Neuron (in vitro differentiated cells): ENCODE data around the gene MTMR6.
"Not testable (repeated sequence)": the region's sequence is repeated elsewhere in the genome, so short reads cannot be mapped to it uniquely, and the experiment has no call there.

Experiments used
- H2AFZ ChIP-seq: one replicate; pipeline ENCODE4 v1.6.1; 2013; ENCODE audit warnings: low read depth, mild to moderate bottlenecking, inconsistent platforms, low read length, moderate library complexity
- H3K27me3 ChIP-seq: one replicate; pipeline ENCODE4 v1.6.1; 2013; ENCODE audit warnings: low read length; ENCODE audit not compliant: insufficient read depth
- H3K36me3 ChIP-seq: one replicate; pipeline ENCODE4 v1.6.1; 2013; ENCODE audit warnings: low read length; ENCODE audit not compliant: insufficient read depth
- H3K4me1 ChIP-seq: one replicate; pipeline ENCODE4 v1.6.1; 2013; ENCODE audit warnings: low read length; ENCODE audit not compliant: insufficient read depth
- H3K4me3 ChIP-seq: 2 replicates; pipeline ENCODE4 v1.5.1; 2013; ENCODE audit warnings: mild to moderate bottlenecking, low read length, moderate library complexity
- H3K9me3 ChIP-seq: one replicate; pipeline ENCODE4 v1.6.1; 2013; ENCODE audit warnings: low read length

Gene MTMR6

DNA sequence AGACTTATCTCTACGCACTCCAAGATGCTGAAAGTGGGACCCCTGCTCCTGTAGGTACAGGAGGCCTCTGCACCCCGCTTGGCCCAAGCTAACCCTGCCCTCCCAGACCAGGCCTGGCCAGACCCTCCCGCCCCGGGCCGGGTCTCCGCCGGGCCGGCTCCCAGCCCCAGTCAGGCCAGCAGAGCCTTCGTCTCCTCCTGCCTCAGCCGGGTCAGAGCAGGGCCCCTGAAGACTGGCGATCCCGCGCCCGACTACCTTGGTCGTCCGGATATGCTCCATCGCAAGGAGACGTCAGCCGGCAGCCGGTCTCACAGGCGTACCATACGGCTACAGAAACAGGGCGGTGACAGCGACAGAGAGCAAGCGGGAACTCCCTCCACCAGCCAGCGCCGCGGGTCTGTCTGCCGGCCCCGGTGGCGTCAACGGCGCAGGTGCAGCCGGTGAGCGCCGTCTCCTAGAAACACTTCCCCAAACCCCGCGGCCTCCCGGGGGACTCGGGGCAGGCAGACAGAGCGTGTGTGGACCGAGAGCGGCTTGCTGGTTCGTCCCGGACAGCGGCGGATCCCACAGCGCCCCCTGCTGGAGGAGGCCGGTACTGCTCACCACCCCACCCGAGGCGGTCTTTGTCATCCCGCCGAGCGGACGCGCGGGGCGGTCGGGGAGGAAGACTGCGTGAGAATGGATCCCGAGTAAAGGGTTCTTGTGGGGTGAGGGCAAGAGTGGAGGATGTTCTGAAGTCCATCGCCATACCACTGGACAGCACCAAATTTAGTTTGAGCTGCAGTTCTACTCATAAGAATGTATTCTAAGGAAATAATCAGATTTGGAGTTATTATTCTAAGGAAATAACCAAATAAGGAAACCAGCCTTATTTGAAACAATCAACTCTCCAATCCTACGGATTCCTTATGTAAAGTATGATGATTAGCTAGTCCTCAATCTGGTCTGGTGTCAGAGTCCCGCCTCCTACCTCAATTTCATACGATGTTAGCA, at the start of gene MTMR6:
TSS of gene MTMR6 (minus strand) at position 520 of the 993 bp plus-strand sequence. CDS start at position 279, 241 bp downstream.
- Histone ChIP-seq H3K4me3 (peak within 1 kb of the TSS; percentile 90), H3K27me3 (no peaks in the 10 kb centered on the region), H3K9me3 (no peaks in the 10 kb centered on the region), H2AFZ (peak within 1 kb of the TSS; percentile 99), H3K4me1 (peaks cover 15% of the 10 kb centered on the region), H3K36me3 (no peaks in the 10 kb centered on the region)

DNA sequence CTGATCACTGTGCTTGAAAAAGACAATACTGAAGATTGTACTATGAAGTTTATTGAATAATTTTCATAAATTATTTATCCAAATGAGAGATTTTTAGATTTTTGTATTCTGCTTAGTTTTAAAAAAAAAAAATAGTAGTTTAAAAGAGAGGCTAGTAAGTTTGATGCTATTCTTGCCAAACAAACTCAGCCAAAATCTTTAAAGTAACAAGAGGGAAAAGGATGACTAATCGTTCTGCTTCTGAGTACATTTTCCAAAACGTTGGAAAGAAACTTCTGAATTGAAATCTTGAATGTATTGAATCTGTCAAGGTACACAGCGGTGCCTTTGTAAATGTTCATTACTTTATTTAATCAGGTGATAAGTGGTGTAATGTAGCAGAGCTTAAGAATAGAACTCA, 48.6 kb upstream of the MTMR6 start:
- no peaks in the 10 kb centered on the region for H3K4me1 ChIP-seq
- peaks cover 69% of the 10 kb centered on the region for H3K36me3 ChIP-seq
- H3K4me3 ChIP-seq: no peak overlapping the region
- H3K27me3 ChIP-seq: no peaks in the 10 kb centered on the region
- H3K9me3 ChIP-seq: no peaks in the 10 kb centered on the region
- no peak overlapping the region for H2AFZ ChIP-seq

- Histone ChIP-seq H2AFZ (no peak overlapping the region), H3K9me3 (no peaks in the 10 kb centered on the region), H3K4me1 (no peaks in the 10 kb centered on the region), H3K4me3 (no peak overlapping the region), H3K27me3 (no peaks in the 10 kb centered on the region), H3K36me3 (peaks cover 77% of the 10 kb centered on the region)
These were observed 43.3 kb upstream of the MTMR6 start for GRCh38 chr13:25330541-25330940.

- no peaks in the 10 kb centered on the region for H3K4me1 ChIP-seq
- peaks cover 83% of the 10 kb centered on the region for H3K36me3 ChIP-seq
- no peak overlapping the region for H3K4me3 ChIP-seq
- no peaks in the 10 kb centered on the region for H3K9me3 ChIP-seq
- no peaks in the 10 kb centered on the region for H3K27me3 ChIP-seq
- H2AFZ ChIP-seq: no peak overlapping the region
These were observed 42.4 kb upstream of the MTMR6 start for GRCh38 chr13:25329706-25330105.

- H3K4me1 ChIP-seq: no peaks in the 10 kb centered on the region
- no peak overlapping the region for H3K4me3 ChIP-seq
- no peak overlapping the region for H2AFZ ChIP-seq
- peaks cover 72% of the 10 kb centered on the region for H3K36me3 ChIP-seq
- H3K9me3 ChIP-seq: no peaks in the 10 kb centered on the region
- H3K27me3 ChIP-seq: no peaks in the 10 kb centered on the region
These were observed 36.8 kb upstream of the MTMR6 start for GRCh38 chr13:25324100-25324499.

DNA sequence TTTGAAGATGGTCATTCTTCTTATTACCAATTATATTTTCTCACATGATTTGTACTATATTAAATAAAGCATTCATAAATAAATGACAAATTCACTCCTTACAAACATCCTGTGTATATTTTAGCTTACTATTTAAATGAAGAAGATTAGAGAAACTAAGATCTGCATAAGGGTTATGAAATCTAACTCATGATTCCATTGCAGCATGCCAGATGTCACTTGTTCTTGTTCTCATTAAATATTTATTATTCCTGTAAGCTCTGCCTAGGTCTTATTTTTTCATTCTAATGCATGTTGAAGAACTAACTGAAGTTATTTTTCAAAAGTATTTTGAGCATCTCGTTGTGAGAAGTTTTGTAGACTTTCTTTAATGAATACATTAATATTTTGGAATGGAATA, 32.5 kb upstream of the MTMR6 start:
- Histone ChIP-seq H3K36me3 (peaks cover 69% of the 10 kb centered on the region), H3K9me3 (no peaks in the 10 kb centered on the region), H2AFZ (no peak overlapping the region), H3K4me1 (no peaks in the 10 kb centered on the region), H3K27me3 (no peaks in the 10 kb centered on the region), H3K4me3 (no peak overlapping the region)

GRCh38 chr13:25318946-25319345, 31.7 kb upstream of the MTMR6 start:
- not testable (repeated sequence) for H2AFZ ChIP-seq, H3K27me3 ChIP-seq
- H3K36me3 ChIP-seq: peaks cover 70% of the 10 kb centered on the region

DNA sequence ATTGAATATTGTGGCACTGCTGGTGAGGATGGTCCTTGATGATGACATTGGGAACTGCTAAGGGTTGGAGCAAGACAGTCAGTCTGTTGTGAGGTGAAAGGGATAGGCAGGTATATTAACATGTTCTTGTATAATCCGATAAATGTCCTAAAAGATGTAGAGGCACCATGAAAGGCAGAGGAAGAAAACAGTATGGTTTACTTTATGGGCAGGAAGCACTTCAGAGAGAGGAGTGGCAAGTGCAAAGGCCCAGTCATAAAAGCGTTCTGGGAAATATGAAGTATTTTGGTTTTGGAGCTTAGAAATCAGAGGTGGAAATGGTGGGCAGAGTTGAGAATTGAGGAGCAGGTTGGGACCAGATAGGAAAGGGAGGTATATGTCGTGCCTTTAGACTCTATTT, 23.6 kb upstream of the MTMR6 start:
- Histone ChIP-seq H3K36me3 (peaks cover 74% of the 10 kb centered on the region), H2AFZ (no peak overlapping the region), H3K9me3 (no peaks in the 10 kb centered on the region), H3K27me3 (no peaks in the 10 kb centered on the region), H3K4me1 (no peaks in the 10 kb centered on the region), H3K4me3 (no peak overlapping the region)

More at GRCh38 chr13:25318946-25319345, 31.7 kb upstream of the MTMR6 start:
- not testable (repeated sequence) for H3K4me3 ChIP-seq, H3K9me3 ChIP-seq, H3K4me1 ChIP-seq

DNA sequence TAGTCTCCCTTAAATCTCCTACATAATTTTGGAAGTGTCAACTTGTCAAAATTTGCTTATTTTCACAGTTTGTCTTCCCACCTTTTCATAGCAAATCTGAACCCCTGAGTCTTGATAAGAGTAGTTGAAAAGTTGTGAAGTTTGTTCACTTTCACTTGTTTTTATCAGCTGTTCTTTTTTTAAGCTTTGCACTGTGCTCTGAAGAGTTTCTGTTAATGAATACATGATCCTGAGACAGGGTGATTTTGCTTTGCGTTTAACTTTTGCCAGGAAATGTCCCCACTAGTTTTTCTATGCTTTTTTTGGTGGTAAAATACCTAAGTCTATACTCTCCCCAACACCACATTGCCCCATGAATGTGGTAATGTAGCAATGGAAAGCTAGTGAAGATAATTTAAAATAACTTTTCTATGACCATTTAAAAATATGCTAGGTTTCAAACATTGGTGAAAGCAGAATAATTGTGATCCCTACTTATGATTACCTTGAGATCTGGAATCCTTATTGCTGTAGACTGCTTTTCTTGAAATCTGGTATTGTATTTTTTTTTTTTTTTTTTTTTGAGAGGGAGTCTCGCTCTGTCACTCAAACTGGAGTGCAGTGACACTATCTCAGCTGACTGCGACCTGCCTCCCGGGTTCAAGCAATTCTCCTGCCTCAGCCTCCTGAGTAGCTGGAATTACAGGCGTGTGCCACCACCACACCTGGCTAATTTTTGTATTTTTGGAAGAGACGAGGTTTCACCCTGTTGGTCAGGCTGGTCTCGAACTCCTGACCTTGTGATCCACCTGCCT, 19.6 kb upstream of the MTMR6 start:
- Histone ChIP-seq H2AFZ (no peak overlapping the region), H3K9me3 (no peaks in the 10 kb centered on the region), H3K4me3 (no peak overlapping the region), H3K4me1 (peaks cover 5% of the 10 kb centered on the region), H3K27me3 (no peaks in the 10 kb centered on the region), H3K36me3 (peaks cover 64% of the 10 kb centered on the region)

DNA sequence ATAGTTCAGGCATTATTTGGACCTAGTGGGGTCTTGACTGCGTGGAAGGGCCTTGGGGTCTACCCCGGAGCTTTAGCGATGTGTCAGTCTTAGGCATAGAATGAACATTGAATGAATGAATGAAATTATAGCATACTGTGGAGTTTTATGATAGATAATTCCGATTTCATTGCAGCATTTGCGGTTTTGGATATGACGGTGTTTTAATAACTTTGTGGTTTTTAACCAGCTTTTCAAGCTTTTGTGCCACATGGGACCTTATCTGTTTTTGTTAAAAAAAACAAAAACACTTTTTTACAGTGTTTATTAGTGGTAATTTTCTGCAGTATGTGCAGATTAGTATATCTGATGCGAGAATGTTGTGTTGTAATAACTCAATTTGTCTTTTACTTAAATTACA, 14.8 kb upstream of the MTMR6 start:
- Histone ChIP-seq H3K4me3 (peak overlapping the region; percentile 96), H3K27me3 (no peaks in the 10 kb centered on the region), H3K4me1 (peaks cover 5% of the 10 kb centered on the region)

GRCh38 chr13:25301347-25302113, 14.2 kb upstream of the MTMR6 start, which contains the start of gene NUP58:
TSS of gene NUP58 (plus strand) at chr13:25301625. CDS start at chr13:25301774, 149 bp downstream.
- Histone ChIP-seq H3K9me3 (no peaks in the 10 kb centered on the region), H3K36me3 (peaks cover 21% of the 10 kb centered on the region), H2AFZ (peak within 1 kb of the TSS; percentile 98), H3K4me1 (peaks cover 5% of the 10 kb centered on the region), H3K4me3 (peak within 1 kb of the TSS; percentile 96), H3K27me3 (no peaks in the 10 kb centered on the region)

More for the DNA sequence above, 14.8 kb upstream of the MTMR6 start:
- Histone ChIP-seq H3K36me3 (peaks cover 25% of the 10 kb centered on the region), H3K9me3 (no peaks in the 10 kb centered on the region), H2AFZ (peak overlapping the region; percentile 98)

DNA sequence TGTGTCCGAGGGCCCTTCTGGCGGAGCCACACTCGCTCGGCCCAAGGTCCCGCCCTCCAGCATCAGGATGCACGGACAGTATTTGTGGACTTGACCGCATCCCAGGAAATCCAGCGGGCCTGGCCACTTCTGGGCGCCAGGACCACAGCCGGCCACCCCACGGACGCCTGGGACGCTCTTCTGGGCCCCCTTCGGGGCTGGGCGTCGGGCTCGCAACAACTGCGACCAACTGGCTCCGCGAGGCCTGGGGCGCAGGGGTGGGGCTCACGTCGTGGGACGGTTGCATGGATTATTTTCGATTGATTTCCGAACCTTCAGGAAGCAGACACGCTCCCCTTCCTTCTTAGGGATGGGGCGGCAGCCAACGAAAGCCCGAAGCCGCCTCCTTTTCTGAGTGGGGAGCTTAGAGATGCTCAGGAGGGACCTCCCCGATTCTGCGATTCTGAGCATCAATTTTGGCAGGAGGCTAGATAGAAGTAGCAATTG, 13.6 kb upstream of the MTMR6 start:
- H3K4me3 ChIP-seq: peak overlapping the region; percentile 96
- no peaks in the 10 kb centered on the region for H3K9me3 ChIP-seq
- peaks cover 5% of the 10 kb centered on the region for H3K4me1 ChIP-seq

More for the DNA sequence above, 13.6 kb upstream of the MTMR6 start:
- H3K27me3 ChIP-seq: no peaks in the 10 kb centered on the region
- peaks cover 21% of the 10 kb centered on the region for H3K36me3 ChIP-seq
- peak overlapping the region; percentile 98 for H2AFZ ChIP-seq
